GM23248 (cell line): ENCODE measurements around the gene DYSF.

Experiments
- EZH2 ChIP-seq: fragments of 200-600 bp; sonication (generic); IDR thresholded peaks from 2 replicates; pipeline ENCODE4 v1.6.1; 2018; ENCODE audit warnings: antibody characterized with exemption, mild to moderate bottlenecking; ENCODE audit not compliant: insufficient read depth, poor library complexity, severe bottlenecking
- EZH2phosphoT487 ChIP-seq: fragments of 200-600 bp; sonication (generic); IDR thresholded peaks from 2 replicates; pipeline ENCODE4 v1.6.1; 2018; ENCODE audit warnings: antibody characterized with exemption, moderate library complexity, mild to moderate bottlenecking, low read depth; ENCODE audit not compliant: insufficient read depth

DNA sequence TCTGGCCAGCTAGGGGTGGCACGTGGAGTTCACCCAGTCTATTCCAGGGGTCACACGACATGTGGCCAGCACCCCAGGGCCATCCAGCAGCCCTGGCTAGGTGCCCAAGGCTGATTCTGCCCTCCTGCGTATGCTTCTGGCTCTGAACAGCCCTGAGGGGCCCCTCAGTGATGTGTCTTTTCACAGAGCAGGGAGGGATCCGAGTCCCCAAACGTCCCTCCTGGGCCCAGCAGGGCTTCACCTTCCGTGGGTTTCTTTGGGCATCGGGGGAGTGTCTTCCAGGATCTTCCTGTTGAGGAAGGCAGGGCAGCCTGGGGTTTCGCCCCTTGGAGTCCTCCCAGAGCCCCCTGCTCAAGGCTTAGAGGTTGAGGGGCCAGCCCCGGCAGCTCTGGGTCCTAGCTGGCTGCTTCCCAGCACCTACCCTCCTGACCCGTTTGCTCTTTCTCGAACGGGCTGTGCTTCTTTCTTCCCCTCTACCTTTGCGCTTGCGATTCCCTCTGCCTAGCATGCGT, 165.9 kb downstream of the DYSF start:
- TF ChIP-seq EZH2phosphoT487 (no peak), EZH2 (no peak)
